ENCODE data around the gene ORC3. TPM values are rescaled to one million over a fixed set of nuclear protein-coding genes. Genes with fewer than 3 reads are reported as not detected.

ORC3 gene
- total RNA-seq, 6 donors from 2014 or later = 10.3 to 27.2 (median 17.2) TPM

- Histone ChIP-seq H3K4me3 (no peak overlapping the region), H3K27me3 (no peaks in the 10 kb centered on the region), H3K9me3 (no peaks in the 10 kb centered on the region), H3K4me1 (peaks cover 8 to 32% (median 17%) of the 10 kb centered on the region in 4 donors), H3K27ac (no peak overlapping the region), H3K36me3 (peaks cover 0 to 4% (median 0%) of the 10 kb centered on the region in 4 donors)
- no peak for DNase-seq
- 44 to 48% methylated on average over 2 of the region's 2 CpGs for whole genome bisulfite sequencing, 2 donors
- no peak for ATAC-seq (ENCODE audit: low FRiP score in 2 of 2)
- TF ChIP-seq EP300 (IDR thresholded peaks at IDR 0.05) (no peak), CTCF (IDR thresholded peaks at IDR 0.05) (no peak), POLR2A (IDR thresholded peaks at IDR 0.05) (no peak), POLR2AphosphoS5 (IDR thresholded peaks at IDR 0.05) (no peak)
These were observed 15.6 kb upstream of the ORC3 start for GRCh38 chr6:87574237-87574804.

GRCh38 chr6:87575423-87575822 lies 14.5 kb upstream of the ORC3 start:
- ATAC-seq (ENCODE audit: low FRiP score in 2 of 2) = no peak
- TF ChIP-seq CTCF (IDR thresholded peaks at IDR 0.05) (no peak), EP300 (IDR thresholded peaks at IDR 0.05) (no peak), POLR2AphosphoS5 (IDR thresholded peaks at IDR 0.05) (no peak), POLR2A (IDR thresholded peaks at IDR 0.05) (no peak)
- Histone ChIP-seq H3K4me3 (no peak overlapping the region), H3K27me3 (no peaks in the 10 kb centered on the region), H3K36me3 (peaks cover 0 to 4% (median 0%) of the 10 kb centered on the region in 4 donors), H3K4me1 (peaks cover 8 to 32% (median 17%) of the 10 kb centered on the region in 4 donors), H3K27ac (no peak overlapping the region), H3K9me3 (no peaks in the 10 kb centered on the region)
- DNase-seq = no peak
- WGBS, 2 donors = 71% methylated on average over 2 of the region's 2 CpGs

GRCh38 chr6:87583822-87584221 lies 6.1 kb upstream of the ORC3 start:
- no peaks in the 10 kb centered on the region for H3K9me3 ChIP-seq
- WGBS, 2 donors = 71 to 82% methylated on average over 4 of the region's 4 CpGs
- TF ChIP-seq POLR2AphosphoS5 (IDR thresholded peaks at IDR 0.05) (no peak), CTCF (IDR thresholded peaks at IDR 0.05) (no peak)
- DNase-seq (no peak), ATAC-seq (ENCODE audit: low FRiP score in 2 of 2) (no peak)
- no peaks in the 10 kb centered on the region for H3K27me3 ChIP-seq
- H3K4me1 ChIP-seq = peaks cover 12 to 34% (median 22%) of the 10 kb centered on the region in 4 donors
- no peak overlapping the region for H3K27ac ChIP-seq
- H3K36me3 ChIP-seq = peaks cover 0 to 34% (median 11%) of the 10 kb centered on the region in 4 donors
- no peak overlapping the region for H3K4me3 ChIP-seq

- H3K27ac ChIP-seq = no peak overlapping the region
- 95% methylated on average over 8 of the region's 8 CpGs for WGBS, 2 donors
- peaks cover 22 to 51% (median 33%) of the 10 kb centered on the region in 4 donors for H3K4me1 ChIP-seq
- H3K36me3 ChIP-seq = peaks cover 0 to 27% (median 8%) of the 10 kb centered on the region in 4 donors
- no peak overlapping the region for H3K4me3 ChIP-seq
- no peak for ATAC-seq (ENCODE audit: low FRiP score in 2 of 2)
- H3K9me3 ChIP-seq = no peaks in the 10 kb centered on the region
- H3K27me3 ChIP-seq = no peaks in the 10 kb centered on the region
- TF ChIP-seq POLR2A (IDR thresholded peaks at IDR 0.05) (no peak), CTCF (IDR thresholded peaks at IDR 0.05) (no peak), POLR2AphosphoS5 (IDR thresholded peaks at IDR 0.05) (no peak), EP300 (IDR thresholded peaks at IDR 0.05) (no peak)
- no peak for DNase-seq
These were observed 3.4 kb upstream of the ORC3 start for GRCh38 chr6:87586371-87587077.

Measured in upper lobe of left lung (tissue), 6 donors.